ENCODE results near the gene UGDH. TPM values are rescaled to one million over a fixed set of nuclear protein-coding genes. Genes with fewer than 3 reads are reported as not detected.
"Not testable (repeated sequence)": the region's sequence is repeated elsewhere in the genome, so short reads cannot be mapped to it uniquely, and the experiment has no call there.

UGDH gene
- polyA plus RNA-seq, 1 donor (not counting 4 experiments of a cell fraction or from before 2014, with no cell fraction given), result 39.4 TPM

- Histone ChIP-seq H3K27me3 (ENCODE audit: control insufficient read depth, extremely low read depth, insufficient read depth, low read length) (no peaks in the 10 kb centered on the region), H3K27ac (ENCODE audit: control insufficient read depth, insufficient read depth, low read length) (peak overlapping the region; percentile 17), H3K4me3 (ENCODE audit: control insufficient read depth in 2 of 3, extremely low read depth in 1 of 3, insufficient read depth in 2 of 3, low read depth in 1 of 3, low read length in 3 of 3) (no peak overlapping the region), H2AFZ (ENCODE audit: control insufficient read depth, low read length) (no peak overlapping the region), H3K9me3 (ENCODE audit: control insufficient read depth, low read depth, low read length) (no peaks in the 10 kb centered on the region), H3K4me1 (ENCODE audit: control insufficient read depth, extremely low read depth, insufficient read depth, low read length) (peaks cover 29% of the 10 kb centered on the region), H3K4me2 (ENCODE audit: control insufficient read depth, extremely low read depth, insufficient read depth, low read depth, low read length) (no peak overlapping the region), H4K20me1 (ENCODE audit: control insufficient read depth, extremely low read depth, insufficient read depth, low read length) (no peaks in the 10 kb centered on the region), H3K9me1 (ENCODE audit: control insufficient read depth, extremely low read depth, insufficient read depth, low read length) (no peaks in the 10 kb centered on the region), H3K9ac (ENCODE audit: control insufficient read depth, extremely low read depth, insufficient read depth, low read length) (no peak overlapping the region), H3K36me3 (ENCODE audit: control insufficient read depth in 2 of 2, extremely low read depth in 1 of 2, insufficient read depth in 2 of 2, low read length in 2 of 2) (peaks cover 0 to 3% of the 10 kb centered on the region in 2 experiments), H3K79me2 (ENCODE audit: control insufficient read depth, insufficient read depth, low read length) (no peaks in the 10 kb centered on the region)
- FAIRE-seq (no peak), DNase-seq (ENCODE audit: low read depth, low spot score) (no peak)
- dilution Hi-C loops (cut with MboI; ENCODE audit: extremely low pct_ligation_motif_present, low sequenced_read_pairs), result no loop called here
- TF ChIP-seq EZH2 (IDR thresholded peaks at IDR 0.05; ENCODE audit: low read length) (no peak), CTCF (optimal IDR thresholded peaks at IDR 0.05 in 1 of 3, IDR thresholded peaks at IDR 0.05 in 1 of 3, conservative IDR thresholded peaks at IDR 0.05 in 1 of 3; ENCODE audit: extremely low read depth in 1 of 3, insufficient read depth in 2 of 3, low read length in 3 of 3) (no peak)
Observed at GRCh38 chr4:39539089-39539611, 11.9 kb upstream of the UGDH start.

- no peaks in the 10 kb centered on the region for H3K79me2 ChIP-seq (ENCODE audit: control insufficient read depth, insufficient read depth, low read length)
- H3K9me3 ChIP-seq (ENCODE audit: control insufficient read depth, low read depth, low read length), result peaks cover 2% of the 10 kb centered on the region
Observed at GRCh38 chr4:39533541-39533940, 6.3 kb upstream of the UGDH start.

GRCh38 chr4:39532237-39532636, 5.0 kb upstream of the UGDH start:
- H3K27ac ChIP-seq (ENCODE audit: control insufficient read depth, insufficient read depth, low read length); H3K9me1 ChIP-seq (ENCODE audit: control insufficient read depth, extremely low read depth, insufficient read depth, low read length); H2AFZ ChIP-seq (ENCODE audit: control insufficient read depth, low read length); FAIRE-seq; H3K36me3 ChIP-seq (ENCODE audit: control insufficient read depth in 2 of 2, extremely low read depth in 1 of 2, insufficient read depth in 2 of 2, low read length in 2 of 2); H3K79me2 ChIP-seq (ENCODE audit: control insufficient read depth, insufficient read depth, low read length); H3K9ac ChIP-seq (ENCODE audit: control insufficient read depth, extremely low read depth, insufficient read depth, low read length); H3K9me3 ChIP-seq (ENCODE audit: control insufficient read depth, low read depth, low read length); dilution Hi-C loops (cut with MboI; ENCODE audit: extremely low pct_ligation_motif_present, low sequenced_read_pairs); H3K4me3 ChIP-seq (ENCODE audit: control insufficient read depth in 2 of 3, extremely low read depth in 1 of 3, insufficient read depth in 2 of 3, low read depth in 1 of 3, low read length in 3 of 3); H3K4me2 ChIP-seq (ENCODE audit: control insufficient read depth, extremely low read depth, insufficient read depth, low read depth, low read length); H3K4me1 ChIP-seq (ENCODE audit: control insufficient read depth, extremely low read depth, insufficient read depth, low read length); H3K27me3 ChIP-seq (ENCODE audit: control insufficient read depth, extremely low read depth, insufficient read depth, low read length); DNase-seq (ENCODE audit: low read depth, low spot score); H4K20me1 ChIP-seq (ENCODE audit: control insufficient read depth, extremely low read depth, insufficient read depth, low read length): not testable (repeated sequence)

More at GRCh38 chr4:39533541-39533940, 6.3 kb upstream of the UGDH start:
- no peak for DNase-seq (ENCODE audit: low read depth, low spot score)
- no peaks in the 10 kb centered on the region for H4K20me1 ChIP-seq (ENCODE audit: control insufficient read depth, extremely low read depth, insufficient read depth, low read length)
- H3K4me2 ChIP-seq (ENCODE audit: control insufficient read depth, extremely low read depth, insufficient read depth, low read depth, low read length), result no peak overlapping the region
- no peaks in the 10 kb centered on the region for H3K27me3 ChIP-seq (ENCODE audit: control insufficient read depth, extremely low read depth, insufficient read depth, low read length)
- no peak overlapping the region for H3K4me3 ChIP-seq (ENCODE audit: control insufficient read depth in 2 of 3, extremely low read depth in 1 of 3, insufficient read depth in 2 of 3, low read depth in 1 of 3, low read length in 3 of 3)
- no peak overlapping the region for H3K9ac ChIP-seq (ENCODE audit: control insufficient read depth, extremely low read depth, insufficient read depth, low read length)
- H3K4me1 ChIP-seq (ENCODE audit: control insufficient read depth, extremely low read depth, insufficient read depth, low read length), result peaks cover 8% of the 10 kb centered on the region
- TF ChIP-seq EZH2 (IDR thresholded peaks at IDR 0.05; ENCODE audit: low read length), result no peak
- TF ChIP-seq CTCF (optimal IDR thresholded peaks at IDR 0.05 in 1 of 3, IDR thresholded peaks at IDR 0.05 in 1 of 3, conservative IDR thresholded peaks at IDR 0.05 in 1 of 3; ENCODE audit: extremely low read depth in 1 of 3, insufficient read depth in 2 of 3, low read length in 3 of 3), result no peak
- dilution Hi-C loops (cut with MboI; ENCODE audit: extremely low pct_ligation_motif_present, low sequenced_read_pairs), result no loop called here
- H3K36me3 ChIP-seq (ENCODE audit: control insufficient read depth in 2 of 2, extremely low read depth in 1 of 2, insufficient read depth in 2 of 2, low read length in 2 of 2), result peaks cover 0 to 2% of the 10 kb centered on the region in 2 experiments
- no peak for FAIRE-seq
- H2AFZ ChIP-seq (ENCODE audit: control insufficient read depth, low read length), result no peak overlapping the region
- H3K9me1 ChIP-seq (ENCODE audit: control insufficient read depth, extremely low read depth, insufficient read depth, low read length), result no peaks in the 10 kb centered on the region
- H3K27ac ChIP-seq (ENCODE audit: control insufficient read depth, insufficient read depth, low read length), result no peak overlapping the region
